NB4 (cell line): ENCODE data around the gene HTD2.
A peak's percentile ranks its signal among the peaks of the same experiment; 100 is the strongest.

Source experiments
- DNase-seq: peaks from one replicate; pipeline ENCODE4 v3.0.0; 2010; ENCODE audit warnings: low read depth
- H3K4me3 ChIP-seq: one replicate; pipeline ENCODE4 v1.5.1; 2011; ENCODE audit warnings: mild to moderate bottlenecking, low read depth, low read length, moderate library complexity
- MAX ChIP-seq: IDR thresholded peaks from 2 replicates; pipeline ENCODE4 v1.6.1; 2011; ENCODE audit warnings: low read depth, low read length
- MYC ChIP-seq: IDR thresholded peaks from 2 replicates; pipeline ENCODE4 v1.6.1; 2011; ENCODE audit warnings: low read depth, low read length
- POLR2A ChIP-seq: IDR thresholded peaks from 2 replicates; pipeline ENCODE4 v1.6.1; 2011; ENCODE audit warnings: mild to moderate bottlenecking; ENCODE audit not compliant: insufficient read length; ENCODE audit errors: extremely low read depth
- TF ChIP-seq, protein P1 (sequence below): IDR thresholded peaks from one replicate; pipeline ENCODE4 v1.5.1; 2012; ENCODE audit warnings: low read depth, low read length

Gene HTD2

DNA sequence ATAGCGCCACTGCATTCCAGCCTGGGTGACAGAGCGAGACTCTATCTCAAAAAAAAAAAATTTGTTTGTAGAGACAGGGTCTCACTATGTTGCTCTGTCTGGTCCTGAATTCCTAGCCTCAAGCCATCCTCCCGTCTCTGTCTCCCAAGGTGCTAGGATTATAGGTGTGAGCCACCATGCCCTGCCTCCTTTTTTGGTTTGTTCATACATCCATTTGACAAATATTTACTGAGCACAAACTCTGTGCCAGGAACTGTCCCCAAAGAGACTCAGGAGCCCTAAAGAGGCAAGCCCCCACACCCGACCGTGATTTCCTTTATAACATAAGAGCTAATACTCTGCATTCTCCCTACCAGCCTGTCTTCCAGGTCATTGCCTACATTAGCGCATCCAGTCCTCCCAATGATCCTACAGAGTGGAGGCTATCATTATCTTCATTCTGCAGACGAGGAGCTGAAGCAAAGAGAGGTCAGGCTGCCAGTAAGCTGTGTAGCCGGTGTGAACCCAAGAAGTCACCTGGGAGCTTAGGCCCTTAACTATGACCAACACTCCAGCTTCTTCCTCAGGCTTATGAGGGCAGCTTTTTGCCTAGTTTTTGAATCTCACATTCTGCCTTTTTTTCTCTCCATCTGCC is 20.1 kb downstream of the HTD2 start:
- no peak overlapping the region for H3K4me3 ChIP-seq
- DNase-seq, result no peak
- TF ChIP-seq POLR2A (no peak), MAX (no peak), MYC (no peak)
- TF ChIP-seq, protein P1, sequence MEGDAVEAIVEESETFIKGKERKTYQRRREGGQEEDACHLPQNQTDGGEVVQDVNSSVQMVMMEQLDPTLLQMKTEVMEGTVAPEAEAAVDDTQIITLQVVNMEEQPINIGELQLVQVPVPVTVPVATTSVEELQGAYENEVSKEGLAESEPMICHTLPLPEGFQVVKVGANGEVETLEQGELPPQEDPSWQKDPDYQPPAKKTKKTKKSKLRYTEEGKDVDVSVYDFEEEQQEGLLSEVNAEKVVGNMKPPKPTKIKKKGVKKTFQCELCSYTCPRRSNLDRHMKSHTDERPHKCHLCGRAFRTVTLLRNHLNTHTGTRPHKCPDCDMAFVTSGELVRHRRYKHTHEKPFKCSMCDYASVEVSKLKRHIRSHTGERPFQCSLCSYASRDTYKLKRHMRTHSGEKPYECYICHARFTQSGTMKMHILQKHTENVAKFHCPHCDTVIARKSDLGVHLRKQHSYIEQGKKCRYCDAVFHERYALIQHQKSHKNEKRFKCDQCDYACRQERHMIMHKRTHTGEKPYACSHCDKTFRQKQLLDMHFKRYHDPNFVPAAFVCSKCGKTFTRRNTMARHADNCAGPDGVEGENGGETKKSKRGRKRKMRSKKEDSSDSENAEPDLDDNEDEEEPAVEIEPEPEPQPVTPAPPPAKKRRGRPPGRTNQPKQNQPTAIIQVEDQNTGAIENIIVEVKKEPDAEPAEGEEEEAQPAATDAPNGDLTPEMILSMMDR, result no peak

DNA sequence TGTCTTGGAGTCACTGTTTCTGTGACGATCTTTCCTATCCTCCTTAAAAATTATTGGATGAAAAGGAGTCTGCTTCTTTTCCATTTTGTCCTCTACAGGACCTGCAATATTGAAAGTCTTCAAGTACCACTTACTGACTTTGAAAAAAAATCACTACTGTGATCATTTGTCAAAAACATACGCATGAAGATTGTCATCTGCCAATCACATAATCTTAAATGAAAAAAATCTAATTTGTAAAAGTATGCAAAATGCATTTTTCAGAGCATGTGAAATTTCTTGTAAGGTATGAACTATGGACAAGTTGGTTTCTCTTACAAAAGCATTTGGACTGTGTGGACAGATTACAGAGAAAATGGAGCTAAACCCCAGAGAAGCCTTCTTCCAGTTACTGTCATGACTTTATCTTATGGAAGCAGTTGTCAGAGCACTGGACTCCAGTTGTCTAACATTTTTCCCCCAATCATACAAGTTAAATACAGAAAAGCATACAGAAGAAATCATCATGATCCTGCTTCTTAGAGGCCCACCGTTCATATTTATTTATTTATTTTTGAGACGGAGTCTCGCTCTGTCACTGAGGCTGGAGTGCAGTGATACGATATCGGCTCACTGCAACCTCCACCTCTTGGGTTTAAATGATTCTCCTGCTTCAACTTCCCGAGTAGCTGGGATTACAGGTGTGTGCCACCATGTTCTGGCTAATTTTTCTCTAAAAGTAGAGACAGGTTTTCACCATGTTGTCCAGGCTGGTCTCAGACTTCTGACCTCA is 23.0 kb downstream of the HTD2 start:
- H3K4me3 ChIP-seq, result no peak overlapping the region
- TF ChIP-seq MYC (no peak), POLR2A (no peak), MAX (no peak)
- TF ChIP-seq, protein P1, result no peak
- no peak for DNase-seq

DNA sequence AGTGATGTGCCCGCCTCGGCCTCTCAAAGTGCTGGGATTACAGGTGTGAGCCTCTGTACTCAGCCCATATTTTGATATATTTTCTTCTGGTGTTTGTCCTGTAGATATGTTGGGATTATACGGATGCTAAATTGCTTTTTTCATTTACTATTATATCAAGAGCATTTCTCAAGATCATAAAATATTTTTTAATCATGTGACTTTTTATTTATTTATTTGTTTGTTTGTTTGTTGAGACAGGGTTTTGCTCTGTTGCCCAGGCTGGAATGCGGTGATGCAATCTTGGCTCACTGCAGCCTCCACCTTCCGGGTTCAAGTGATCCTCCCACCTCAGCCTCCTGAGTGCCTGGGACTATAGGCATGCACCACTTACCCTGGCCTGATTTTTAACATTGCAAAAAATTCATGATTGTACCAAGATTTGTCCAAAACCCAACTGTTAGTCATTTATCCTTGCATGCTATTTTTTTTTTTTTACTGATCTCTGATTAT is 23.6 kb downstream of the HTD2 start:
- H3K4me3 ChIP-seq, result no peak overlapping the region
- no peak for DNase-seq
- TF ChIP-seq MAX, result no peak
- TF ChIP-seq, protein P1, result no peak
- no peak for TF ChIP-seq MYC
- no peak for TF ChIP-seq POLR2A

GRCh38 chr3:58331593-58332152 is 25.4 kb downstream of the HTD2 start:
- no peak for DNase-seq
- no peak for TF ChIP-seq MAX
- no peak for TF ChIP-seq MYC
- TF ChIP-seq, protein P1, result no peak
- H3K4me3 ChIP-seq, result peak overlapping the region; percentile 76

DNA sequence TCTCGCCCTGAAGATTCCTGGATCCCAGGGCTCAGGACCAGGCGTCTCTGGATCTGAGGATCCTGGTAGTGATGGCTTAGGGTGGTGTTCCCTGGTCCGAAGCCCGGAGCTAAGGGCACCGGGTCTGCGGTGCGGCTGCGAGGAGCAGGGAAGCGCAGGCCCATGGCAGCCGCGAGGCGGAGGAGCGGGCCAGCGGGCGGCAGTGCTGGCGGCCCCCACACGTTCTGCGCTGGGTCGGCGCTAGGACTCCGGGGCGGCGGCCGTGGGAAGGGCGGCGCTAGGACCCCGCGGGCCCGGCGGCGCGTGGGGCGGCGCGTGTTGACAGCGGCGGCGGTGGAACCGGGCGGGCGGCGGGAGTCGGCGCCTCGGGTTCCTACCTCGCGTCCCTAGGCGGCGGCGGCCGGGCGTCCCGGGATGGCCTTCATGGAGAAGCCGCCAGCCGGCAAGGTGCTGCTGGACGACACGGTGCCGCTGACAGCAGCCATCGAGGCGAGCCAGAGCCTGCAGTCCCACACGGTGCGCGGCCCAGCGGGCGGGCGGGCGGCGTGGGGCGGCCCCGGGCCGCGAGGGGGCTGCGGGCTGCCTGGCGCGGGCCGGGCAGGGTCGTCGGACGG is 26.4 kb downstream of the HTD2 start, which contains the start of gene PXK:
Gene PXK, plus strand, starts transcription at position 318 of the 614 bp plus-strand sequence. Its CDS starts 97 bp downstream, at position 415.
- TF ChIP-seq, protein P1, result no peak
- TF ChIP-seq MAX (peak; percentile 82), MYC (peak; percentile 83), POLR2A (peak; percentile 56)
- DNase-seq, result peak; percentile 92
- H3K4me3 ChIP-seq, result peak within 1 kb of the TSS; percentile 81
